Memory B cell (primary cell): ENCODE data around the gene GNGT1.
"Not testable (repeated sequence)": the region's sequence is repeated elsewhere in the genome, so short reads cannot be mapped to it uniquely, and the experiment has no call there.

Experiments used
- ATAC-seq: fragments of 150-1000 bp; cut with Tn5 transposase; 2 replicates; pipeline ENCODE4 v1.10.0; 2021; ENCODE audit warnings: low read depth, mild to moderate bottlenecking, moderate library complexity
- DNase-seq, 2 donors: peaks; one replicate each; pipeline ENCODE4 v3.0.0; 2022; ENCODE audit warnings: low spot score in 2 of 2
- H3K27ac Mint-ChIP-seq: one replicate; pipeline ENCODE4 v1.8.0; 2022; ENCODE audit warnings: mild to moderate bottlenecking, moderate library complexity, mixed read lengths
- H3K27me3 Mint-ChIP-seq: one replicate; pipeline ENCODE4 v1.8.0; 2022; ENCODE audit warnings: mixed read lengths
- H3K36me3 Mint-ChIP-seq: one replicate; pipeline ENCODE4 v1.8.0; 2022; ENCODE audit warnings: mild to moderate bottlenecking, mixed read lengths
- H3K4me1 Mint-ChIP-seq: one replicate; pipeline ENCODE4 v1.8.0; 2022; ENCODE audit warnings: mixed read lengths
- H3K4me3 Mint-ChIP-seq: one replicate; pipeline ENCODE4 v1.8.0; 2022; ENCODE audit warnings: mild to moderate bottlenecking, moderate library complexity, mixed read lengths
- H3K9me3 Mint-ChIP-seq: one replicate; pipeline ENCODE4 v1.8.0; 2022; ENCODE audit warnings: mixed read lengths

The GNGT1 gene

GRCh38 chr7:93890041-93890463, 16.3 kb upstream of the GNGT1 start:
- peak overlapping the region; percentile 64 for H3K27ac Mint-ChIP-seq
- peaks cover 11% of the 10 kb centered on the region for H3K27me3 Mint-ChIP-seq
- H3K36me3 Mint-ChIP-seq: no peaks in the 10 kb centered on the region
- ATAC-seq (peak; percentile 59), DNase-seq (peak in 1 of 2 donors; percentile 11)
- no peaks in the 10 kb centered on the region for H3K9me3 Mint-ChIP-seq
- peak overlapping the region; percentile 97 for H3K4me3 Mint-ChIP-seq
- H3K4me1 Mint-ChIP-seq: peaks cover 13% of the 10 kb centered on the region

GRCh38 chr7:93890464-93891068, 15.8 kb upstream of the GNGT1 start, which contains the start of gene TFPI2:
Gene TFPI2 (minus strand): TSS chr7:93890753. CDS start chr7:93890678, 75 bp downstream.
- H3K9me3 Mint-ChIP-seq: no peaks in the 10 kb centered on the region
- ATAC-seq (peak; percentile 61), DNase-seq (peak; percentile 7 to 20)
- peak within 1 kb of the TSS; percentile 97 for H3K4me3 Mint-ChIP-seq
- H3K27me3 Mint-ChIP-seq: peaks cover 11% of the 10 kb centered on the region
- H3K27ac Mint-ChIP-seq: peak within 1 kb of the TSS; percentile 64
- H3K36me3 Mint-ChIP-seq: no peaks in the 10 kb centered on the region
- H3K4me1 Mint-ChIP-seq: peaks cover 13% of the 10 kb centered on the region

GRCh38 chr7:93894426-93894825, 11.9 kb upstream of the GNGT1 start:
- peaks cover 13% of the 10 kb centered on the region for H3K4me1 Mint-ChIP-seq
- H3K9me3 Mint-ChIP-seq: no peaks in the 10 kb centered on the region
- no peaks in the 10 kb centered on the region for H3K36me3 Mint-ChIP-seq
- H3K27ac Mint-ChIP-seq: no peak overlapping the region
- peaks cover 10% of the 10 kb centered on the region for H3K27me3 Mint-ChIP-seq
- ATAC-seq (no peak), DNase-seq (no peak)
- H3K4me3 Mint-ChIP-seq: no peak overlapping the region

- DNase-seq (no peak), ATAC-seq (no peak)
- Mint-ChIP-seq H3K36me3 (no peaks in the 10 kb centered on the region), H3K4me3 (no peak overlapping the region), H3K27me3 (peaks cover 11% of the 10 kb centered on the region), H3K27ac (no peak overlapping the region), H3K4me1 (peaks cover 9% of the 10 kb centered on the region), H3K9me3 (no peaks in the 10 kb centered on the region)
Observed at GRCh38 chr7:93894966-93895640, 11.3 kb upstream of the GNGT1 start.

GRCh38 chr7:93895859-93896600, 10.3 kb upstream of the GNGT1 start:
- no peak for ATAC-seq
- Mint-ChIP-seq H3K4me1 (peaks cover 4% of the 10 kb centered on the region), H3K36me3 (no peaks in the 10 kb centered on the region), H3K27me3 (peaks cover 8% of the 10 kb centered on the region), H3K9me3 (no peaks in the 10 kb centered on the region), H3K4me3 (no peak overlapping the region), H3K27ac (no peak overlapping the region)
- no peak for DNase-seq

GRCh38 chr7:93897680-93898079, 8.7 kb upstream of the GNGT1 start:
- ATAC-seq (no peak), DNase-seq (no peak)
- Mint-ChIP-seq H3K9me3 (no peaks in the 10 kb centered on the region), H3K27ac (no peak overlapping the region), H3K27me3 (peaks cover 6% of the 10 kb centered on the region), H3K36me3 (no peaks in the 10 kb centered on the region), H3K4me1 (no peaks in the 10 kb centered on the region), H3K4me3 (no peak overlapping the region)

- Mint-ChIP-seq H3K4me3 (no peak overlapping the region), H3K27me3 (peaks cover 4% of the 10 kb centered on the region), H3K36me3 (no peaks in the 10 kb centered on the region), H3K9me3 (no peaks in the 10 kb centered on the region), H3K27ac (no peak overlapping the region), H3K4me1 (no peaks in the 10 kb centered on the region)
- ATAC-seq (no peak), DNase-seq (peak; percentile 10 to 12)
Observed at GRCh38 chr7:93902777-93903423, 3.5 kb upstream of the GNGT1 start.

GRCh38 chr7:93910076-93910994, 4.0 kb downstream of the GNGT1 start:
- no peaks in the 10 kb centered on the region for H3K9me3 Mint-ChIP-seq

GRCh38 chr7:93911242-93911641, 4.9 kb downstream of the GNGT1 start:
- H3K27ac Mint-ChIP-seq, H3K4me1 Mint-ChIP-seq, H3K27me3 Mint-ChIP-seq, ATAC-seq, H3K4me3 Mint-ChIP-seq, DNase-seq, H3K9me3 Mint-ChIP-seq, H3K36me3 Mint-ChIP-seq: not testable (repeated sequence)

More at GRCh38 chr7:93910076-93910994, 4.0 kb downstream of the GNGT1 start:
- Mint-ChIP-seq H3K27me3 (no peaks in the 10 kb centered on the region), H3K4me1 (peaks cover 3% of the 10 kb centered on the region), H3K36me3 (no peaks in the 10 kb centered on the region), H3K4me3 (no peak overlapping the region), H3K27ac (no peak overlapping the region)
- DNase-seq (no peak), ATAC-seq (no peak)

- H3K9me3 Mint-ChIP-seq, H3K4me3 Mint-ChIP-seq, H3K4me1 Mint-ChIP-seq: not testable (repeated sequence)
Observed at GRCh38 chr7:93911661-93912060, 5.3 kb downstream of the GNGT1 start.

GRCh38 chr7:93913197-93913596, 6.8 kb downstream of the GNGT1 start:
- peaks cover 5% of the 10 kb centered on the region for H3K4me1 Mint-ChIP-seq
- H3K27ac Mint-ChIP-seq: no peak overlapping the region
- DNase-seq: no peak
- H3K4me3 Mint-ChIP-seq: no peak overlapping the region
- no peaks in the 10 kb centered on the region for H3K9me3 Mint-ChIP-seq
- no peak for ATAC-seq
- no peaks in the 10 kb centered on the region for H3K36me3 Mint-ChIP-seq
- H3K27me3 Mint-ChIP-seq: no peaks in the 10 kb centered on the region

More at GRCh38 chr7:93911661-93912060, 5.3 kb downstream of the GNGT1 start:
- DNase-seq, H3K27me3 Mint-ChIP-seq, H3K36me3 Mint-ChIP-seq, H3K27ac Mint-ChIP-seq, ATAC-seq: not testable (repeated sequence)

GRCh38 chr7:93914581-93915066, 8.3 kb downstream of the GNGT1 start:
- H3K4me3 Mint-ChIP-seq: no peak overlapping the region
- no peaks in the 10 kb centered on the region for H3K36me3 Mint-ChIP-seq
- H3K27ac Mint-ChIP-seq: no peak overlapping the region
- H3K9me3 Mint-ChIP-seq: no peaks in the 10 kb centered on the region
- H3K27me3 Mint-ChIP-seq: no peaks in the 10 kb centered on the region
- DNase-seq (no peak), ATAC-seq (no peak)
- H3K4me1 Mint-ChIP-seq: peaks cover 5% of the 10 kb centered on the region

- H3K9me3 Mint-ChIP-seq, H3K4me3 Mint-ChIP-seq, H3K27me3 Mint-ChIP-seq, H3K27ac Mint-ChIP-seq, ATAC-seq, DNase-seq, H3K36me3 Mint-ChIP-seq, H3K4me1 Mint-ChIP-seq: not testable (repeated sequence)
Observed at GRCh38 chr7:93915206-93915842, 9.0 kb downstream of the GNGT1 start.
